Testis (tissue), 2 donors: ENCODE results near the gene ITIH5.

Experiments used
- CTCF ChIP-seq, 3 experiments: fragments of 450-650 bp in 2 of 3; fragments of 200-600 bp in 1 of 3; sonication (generic) in 1 of 3; IDR thresholded peaks; one replicate each; pipeline ENCODE4 v1.5.1; 2016 to 2019; ENCODE audit warnings: antibody characterized with exemption in 3 of 3, mild to moderate bottlenecking in 2 of 3, moderate library complexity in 1 of 3
- POLR2A ChIP-seq: fragments of 450-650 bp; IDR thresholded peaks from one replicate; pipeline ENCODE4 v1.6.1; 2017; ENCODE audit warnings: antibody characterized with exemption, mild to moderate bottlenecking, moderate library complexity

- TF ChIP-seq POLR2A, result no peak
- TF ChIP-seq CTCF (IDR thresholded peaks at IDR 0.05), result no peak
Observed at GRCh38 chr10:7559386-7559785, 107.4 kb downstream of the ITIH5 start.
